SU-DHL-6 (cell line): ENCODE measurements around the gene DOK7.

Source experiments
- EZH2phosphoT487 ChIP-seq: fragments of 200-600 bp; sonication (generic), shearing (Covaris generic); conservative IDR thresholded peaks from 2 replicates; pipeline ENCODE4 v1.6.1; 2018; ENCODE audit warnings: mild to moderate bottlenecking, antibody characterized with exemption, low read length, moderate library complexity, mixed read lengths
- TF ChIP-seq, protein P1 (sequence below): fragments of 200-600 bp; sonication (generic); IDR thresholded peaks from one replicate; pipeline ENCODE4 v1.5.1; 2017; ENCODE audit warnings: antibody characterized with exemption, mild to moderate bottlenecking, low read length, moderate library complexity; ENCODE audit not compliant: insufficient read depth, poor library complexity, severe bottlenecking

DNA sequence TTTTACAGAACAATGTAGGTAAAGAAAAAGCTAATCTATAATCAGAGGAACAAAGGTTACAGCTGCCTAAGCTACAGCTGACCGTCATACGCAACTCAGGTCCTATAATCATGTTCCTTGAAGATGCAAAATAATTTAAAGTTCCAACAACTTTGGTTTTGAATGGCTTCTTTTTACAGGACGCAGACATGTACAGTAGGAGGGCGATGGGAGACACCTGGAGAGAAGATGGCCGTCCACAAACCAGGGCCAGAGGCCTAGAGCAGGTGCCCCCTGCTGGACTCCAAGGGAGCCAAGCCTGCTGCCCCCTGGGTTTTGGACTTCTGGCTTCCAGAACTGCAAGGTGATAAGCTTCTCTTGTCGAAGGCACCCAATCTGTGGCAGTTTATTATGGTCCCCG lies 10.7 kb upstream of the DOK7 start:
- TF ChIP-seq, protein P1, sequence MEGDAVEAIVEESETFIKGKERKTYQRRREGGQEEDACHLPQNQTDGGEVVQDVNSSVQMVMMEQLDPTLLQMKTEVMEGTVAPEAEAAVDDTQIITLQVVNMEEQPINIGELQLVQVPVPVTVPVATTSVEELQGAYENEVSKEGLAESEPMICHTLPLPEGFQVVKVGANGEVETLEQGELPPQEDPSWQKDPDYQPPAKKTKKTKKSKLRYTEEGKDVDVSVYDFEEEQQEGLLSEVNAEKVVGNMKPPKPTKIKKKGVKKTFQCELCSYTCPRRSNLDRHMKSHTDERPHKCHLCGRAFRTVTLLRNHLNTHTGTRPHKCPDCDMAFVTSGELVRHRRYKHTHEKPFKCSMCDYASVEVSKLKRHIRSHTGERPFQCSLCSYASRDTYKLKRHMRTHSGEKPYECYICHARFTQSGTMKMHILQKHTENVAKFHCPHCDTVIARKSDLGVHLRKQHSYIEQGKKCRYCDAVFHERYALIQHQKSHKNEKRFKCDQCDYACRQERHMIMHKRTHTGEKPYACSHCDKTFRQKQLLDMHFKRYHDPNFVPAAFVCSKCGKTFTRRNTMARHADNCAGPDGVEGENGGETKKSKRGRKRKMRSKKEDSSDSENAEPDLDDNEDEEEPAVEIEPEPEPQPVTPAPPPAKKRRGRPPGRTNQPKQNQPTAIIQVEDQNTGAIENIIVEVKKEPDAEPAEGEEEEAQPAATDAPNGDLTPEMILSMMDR: no peak
- no peak for TF ChIP-seq EZH2phosphoT487
